ENCODE measurements around the gene CDC16.

The CDC16 gene

DNA sequence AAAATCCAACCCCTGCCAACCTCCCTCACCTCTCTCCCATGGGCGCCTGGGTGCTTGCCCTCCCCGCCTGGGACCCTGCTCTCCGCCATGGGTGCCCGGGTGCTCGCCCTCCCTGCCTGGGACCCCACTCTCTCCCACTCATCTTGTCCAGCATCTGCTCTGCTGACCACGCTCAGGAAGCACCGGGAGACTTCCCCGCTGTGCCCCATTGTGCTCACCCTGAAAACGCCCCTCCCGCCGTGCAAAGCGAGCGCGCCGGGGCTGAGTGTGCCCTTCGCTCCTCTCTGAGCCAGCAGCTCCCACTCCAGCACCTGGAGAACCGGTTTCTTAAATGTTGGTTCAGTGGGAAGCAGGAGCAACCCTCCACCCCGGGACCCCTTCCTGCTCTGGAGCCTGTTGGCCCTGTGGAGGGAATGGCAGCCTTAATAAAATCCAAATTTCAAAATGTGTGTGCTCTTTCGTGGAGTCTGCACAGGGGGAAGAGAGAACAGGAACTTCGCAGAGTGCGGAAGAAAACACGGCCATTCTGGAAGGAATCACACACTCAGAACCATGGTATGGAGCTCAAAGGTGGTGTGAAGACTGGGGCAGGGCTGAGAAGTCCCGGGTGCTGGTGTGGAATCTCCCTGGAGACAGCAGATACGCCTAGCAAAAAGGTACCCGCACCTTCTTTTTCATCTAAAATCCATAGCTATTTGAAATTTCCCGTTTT lies 23.1 kb upstream of the CDC16 start (continued):
- TF ChIP-seq, protein P1, sequence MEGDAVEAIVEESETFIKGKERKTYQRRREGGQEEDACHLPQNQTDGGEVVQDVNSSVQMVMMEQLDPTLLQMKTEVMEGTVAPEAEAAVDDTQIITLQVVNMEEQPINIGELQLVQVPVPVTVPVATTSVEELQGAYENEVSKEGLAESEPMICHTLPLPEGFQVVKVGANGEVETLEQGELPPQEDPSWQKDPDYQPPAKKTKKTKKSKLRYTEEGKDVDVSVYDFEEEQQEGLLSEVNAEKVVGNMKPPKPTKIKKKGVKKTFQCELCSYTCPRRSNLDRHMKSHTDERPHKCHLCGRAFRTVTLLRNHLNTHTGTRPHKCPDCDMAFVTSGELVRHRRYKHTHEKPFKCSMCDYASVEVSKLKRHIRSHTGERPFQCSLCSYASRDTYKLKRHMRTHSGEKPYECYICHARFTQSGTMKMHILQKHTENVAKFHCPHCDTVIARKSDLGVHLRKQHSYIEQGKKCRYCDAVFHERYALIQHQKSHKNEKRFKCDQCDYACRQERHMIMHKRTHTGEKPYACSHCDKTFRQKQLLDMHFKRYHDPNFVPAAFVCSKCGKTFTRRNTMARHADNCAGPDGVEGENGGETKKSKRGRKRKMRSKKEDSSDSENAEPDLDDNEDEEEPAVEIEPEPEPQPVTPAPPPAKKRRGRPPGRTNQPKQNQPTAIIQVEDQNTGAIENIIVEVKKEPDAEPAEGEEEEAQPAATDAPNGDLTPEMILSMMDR (tag by site-specific recombination; IDR thresholded peaks at IDR 0.05), result no peak
- TF ChIP-seq KLF8 (tag by site-specific recombination; IDR thresholded peaks at IDR 0.05) (no peak), ZNF114 (tag by site-specific recombination; IDR thresholded peaks at IDR 0.05) (no peak), ZNF175 (tag by site-specific recombination; IDR thresholded peaks at IDR 0.05) (no peak)
- TF ChIP-seq, protein P2, sequence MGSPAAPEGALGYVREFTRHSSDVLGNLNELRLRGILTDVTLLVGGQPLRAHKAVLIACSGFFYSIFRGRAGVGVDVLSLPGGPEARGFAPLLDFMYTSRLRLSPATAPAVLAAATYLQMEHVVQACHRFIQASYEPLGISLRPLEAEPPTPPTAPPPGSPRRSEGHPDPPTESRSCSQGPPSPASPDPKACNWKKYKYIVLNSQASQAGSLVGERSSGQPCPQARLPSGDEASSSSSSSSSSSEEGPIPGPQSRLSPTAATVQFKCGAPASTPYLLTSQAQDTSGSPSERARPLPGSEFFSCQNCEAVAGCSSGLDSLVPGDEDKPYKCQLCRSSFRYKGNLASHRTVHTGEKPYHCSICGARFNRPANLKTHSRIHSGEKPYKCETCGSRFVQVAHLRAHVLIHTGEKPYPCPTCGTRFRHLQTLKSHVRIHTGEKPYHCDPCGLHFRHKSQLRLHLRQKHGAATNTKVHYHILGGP (tag by site-specific recombination; IDR thresholded peaks at IDR 0.05), result no peak

DNA sequence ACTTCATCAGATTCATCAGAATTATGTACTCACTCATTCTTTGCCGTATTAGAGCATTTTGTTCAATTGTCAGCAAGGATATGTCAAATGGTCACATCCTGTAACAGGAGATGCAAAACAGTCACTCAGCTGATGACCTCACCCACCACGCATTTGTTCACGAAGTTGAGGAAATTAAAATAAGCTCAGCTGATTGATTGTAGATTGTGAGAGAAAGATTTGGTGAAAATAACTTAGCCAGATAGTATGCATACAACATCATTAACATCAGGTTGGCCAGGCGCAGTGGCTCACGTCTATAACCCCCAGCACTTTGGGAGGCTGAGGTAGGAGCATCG lies 22.6 kb upstream of the CDC16 start:
- Histone ChIP-seq H3K4me1 (ENCODE audit: control insufficient read depth, insufficient read depth, low read length) (no peaks in the 10 kb centered on the region), H3K27ac (ENCODE audit: extremely low read depth, low read depth, low read length) (no peak overlapping the region), H3K9me3 (ENCODE audit: control insufficient read depth, insufficient read depth, low read depth, low read length) (no peaks in the 10 kb centered on the region), H3K36me3 (ENCODE audit: control insufficient read depth in 2 of 2, insufficient read depth in 1 of 2, low read length in 2 of 2) (no peaks in the 10 kb centered on the region), H3K4me3 (ENCODE audit: low read depth, low read length) (no peak overlapping the region)
- CTCF ChIA-PET, result interaction anchor here (1.1 kb wide), 1 partner anchor 14 kb away, joined by 5 read pairs; no protein-coding TSS in a partner anchor
- TF ChIP-seq ZNF214 (tag by site-specific recombination; IDR thresholded peaks at IDR 0.05; ENCODE audit: borderline replicate concordance), result no peak
- TF ChIP-seq, protein P3, sequence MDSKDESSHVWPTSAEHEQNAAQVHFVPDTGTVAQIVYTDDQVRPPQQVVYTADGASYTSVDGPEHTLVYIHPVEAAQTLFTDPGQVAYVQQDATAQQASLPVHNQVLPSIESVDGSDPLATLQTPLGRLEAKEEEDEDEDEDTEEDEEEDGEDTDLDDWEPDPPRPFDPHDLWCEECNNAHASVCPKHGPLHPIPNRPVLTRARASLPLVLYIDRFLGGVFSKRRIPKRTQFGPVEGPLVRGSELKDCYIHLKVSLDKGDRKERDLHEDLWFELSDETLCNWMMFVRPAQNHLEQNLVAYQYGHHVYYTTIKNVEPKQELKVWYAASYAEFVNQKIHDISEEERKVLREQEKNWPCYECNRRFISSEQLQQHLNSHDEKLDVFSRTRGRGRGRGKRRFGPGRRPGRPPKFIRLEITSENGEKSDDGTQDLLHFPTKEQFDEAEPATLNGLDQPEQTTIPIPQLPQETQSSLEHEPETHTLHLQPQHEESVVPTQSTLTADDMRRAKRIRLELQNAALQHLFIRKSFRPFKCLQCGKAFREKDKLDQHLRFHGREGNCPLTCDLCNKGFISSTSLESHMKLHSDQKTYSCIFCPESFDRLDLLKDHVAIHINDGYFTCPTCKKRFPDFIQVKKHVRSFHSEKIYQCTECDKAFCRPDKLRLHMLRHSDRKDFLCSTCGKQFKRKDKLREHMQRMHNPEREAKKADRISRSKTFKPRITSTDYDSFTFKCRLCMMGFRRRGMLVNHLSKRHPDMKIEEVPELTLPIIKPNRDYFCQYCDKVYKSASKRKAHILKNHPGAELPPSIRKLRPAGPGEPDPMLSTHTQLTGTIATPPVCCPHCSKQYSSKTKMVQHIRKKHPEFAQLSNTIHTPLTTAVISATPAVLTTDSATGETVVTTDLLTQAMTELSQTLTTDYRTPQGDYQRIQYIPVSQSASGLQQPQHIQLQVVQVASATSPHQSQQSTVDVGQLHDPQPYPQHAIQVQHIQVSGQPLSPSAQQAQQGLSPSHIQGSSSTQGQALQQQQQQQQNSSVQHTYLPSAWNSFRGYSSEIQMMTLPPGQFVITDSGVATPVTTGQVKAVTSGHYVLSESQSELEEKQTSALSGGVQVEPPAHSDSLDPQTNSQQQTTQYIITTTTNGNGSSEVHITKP (tag by site-specific recombination; IDR thresholded peaks at IDR 0.05), result 0 out of 2 replicates have a peak, but pooled peaks have one; percentile 37
- no peak for TF ChIP-seq ZNF174 (tag by site-specific recombination; IDR thresholded peaks at IDR 0.05)
- no peak for TF ChIP-seq ZIC2 (tag by site-specific recombination; IDR thresholded peaks at IDR 0.05)
- TF ChIP-seq ZNF626 (tag by site-specific recombination; IDR thresholded peaks at IDR 0.05), result no peak
- TF ChIP-seq, protein P4, sequence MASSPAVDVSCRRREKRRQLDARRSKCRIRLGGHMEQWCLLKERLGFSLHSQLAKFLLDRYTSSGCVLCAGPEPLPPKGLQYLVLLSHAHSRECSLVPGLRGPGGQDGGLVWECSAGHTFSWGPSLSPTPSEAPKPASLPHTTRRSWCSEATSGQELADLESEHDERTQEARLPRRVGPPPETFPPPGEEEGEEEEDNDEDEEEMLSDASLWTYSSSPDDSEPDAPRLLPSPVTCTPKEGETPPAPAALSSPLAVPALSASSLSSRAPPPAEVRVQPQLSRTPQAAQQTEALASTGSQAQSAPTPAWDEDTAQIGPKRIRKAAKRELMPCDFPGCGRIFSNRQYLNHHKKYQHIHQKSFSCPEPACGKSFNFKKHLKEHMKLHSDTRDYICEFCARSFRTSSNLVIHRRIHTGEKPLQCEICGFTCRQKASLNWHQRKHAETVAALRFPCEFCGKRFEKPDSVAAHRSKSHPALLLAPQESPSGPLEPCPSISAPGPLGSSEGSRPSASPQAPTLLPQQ (tag by site-specific recombination; IDR thresholded peaks at IDR 0.05), result no peak
- peak; percentile 64 for TF ChIP-seq ZNF629 (tag by site-specific recombination; IDR thresholded peaks at IDR 0.05)
- no peak for TF ChIP-seq ZBTB8A (tag by site-specific recombination; IDR thresholded peaks at IDR 0.05)
- TF ChIP-seq GLIS2 (tag by site-specific recombination; IDR thresholded peaks at IDR 0.05), result no peak
- no peak for TF ChIP-seq ZNF747 (tag by site-specific recombination; IDR thresholded peaks at IDR 0.05)
- no peak for TF ChIP-seq ZNF510 (tag by site-specific recombination; IDR thresholded peaks at IDR 0.05; ENCODE audit: insufficient replicate concordance)
- no peak for TF ChIP-seq BCL11A (tag by site-specific recombination; IDR thresholded peaks at IDR 0.05; ENCODE audit: low read depth)
- no peak for TF ChIP-seq ZNF521 (tag by site-specific recombination; IDR thresholded peaks at IDR 0.05)
- no peak for TF ChIP-seq ZNF549 (tag by site-specific recombination; IDR thresholded peaks at IDR 0.05)
- TF ChIP-seq, protein P5, sequence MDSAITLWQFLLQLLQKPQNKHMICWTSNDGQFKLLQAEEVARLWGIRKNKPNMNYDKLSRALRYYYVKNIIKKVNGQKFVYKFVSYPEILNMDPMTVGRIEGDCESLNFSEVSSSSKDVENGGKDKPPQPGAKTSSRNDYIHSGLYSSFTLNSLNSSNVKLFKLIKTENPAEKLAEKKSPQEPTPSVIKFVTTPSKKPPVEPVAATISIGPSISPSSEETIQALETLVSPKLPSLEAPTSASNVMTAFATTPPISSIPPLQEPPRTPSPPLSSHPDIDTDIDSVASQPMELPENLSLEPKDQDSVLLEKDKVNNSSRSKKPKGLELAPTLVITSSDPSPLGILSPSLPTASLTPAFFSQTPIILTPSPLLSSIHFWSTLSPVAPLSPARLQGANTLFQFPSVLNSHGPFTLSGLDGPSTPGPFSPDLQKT (IDR thresholded peaks at IDR 0.05; ENCODE audit: borderline replicate concordance, low read depth, low read length), result no peak
- TF ChIP-seq ZNF223 (tag by site-specific recombination; IDR thresholded peaks at IDR 0.05), result no peak
- POLR2A ChIA-PET, result no interaction called here
